Duodenal mucosa (tissue), 2 donors: ENCODE measurements around the gene NAIF1.

Source experiments
- H3K27ac ChIP-seq: one replicate; pipeline ENCODE4 v1.7.0; 2013; ENCODE audit warnings: low read depth, low read length
- H3K27me3 ChIP-seq, 2 donors: one replicate each; pipeline ENCODE4 v1.7.0; 2013; ENCODE audit warnings: low read length in 2 of 2, control low read depth in 1 of 2; ENCODE audit not compliant: insufficient read depth in 2 of 2, control insufficient read depth in 1 of 2
- H3K36me3 ChIP-seq, 2 donors: one replicate each; pipeline ENCODE4 v1.7.0; 2013; ENCODE audit warnings: low read length in 2 of 2, control low read depth in 1 of 2; ENCODE audit not compliant: insufficient read depth in 2 of 2, control insufficient read depth in 1 of 2
- H3K4me1 ChIP-seq, 2 donors: one replicate each; pipeline ENCODE4 v1.7.0; 2013; ENCODE audit warnings: low read length in 2 of 2, control low read depth in 1 of 2; ENCODE audit not compliant: insufficient read depth in 2 of 2, control insufficient read depth in 1 of 2
- H3K4me3 ChIP-seq, 2 donors: one replicate each; pipeline ENCODE4 v1.7.0; 2013; ENCODE audit warnings: low read length in 2 of 2, low read depth in 1 of 2
- H3K9ac ChIP-seq, 2 donors: one replicate each; pipeline ENCODE4 v1.7.0; 2013; ENCODE audit warnings: low read length in 2 of 2, low read depth in 1 of 2
- H3K9me3 ChIP-seq, 2 donors: one replicate each; pipeline ENCODE4 v1.7.0; 2013; ENCODE audit warnings: low read length in 2 of 2, control low read depth in 1 of 2; ENCODE audit not compliant: control insufficient read depth in 1 of 2

Gene NAIF1

GRCh38 chr9:128059365-128059983 is 7.6 kb downstream of the NAIF1 start:
- Histone ChIP-seq H3K4me1 (peaks cover 7 to 16% of the 10 kb centered on the region in 2 donors), H3K36me3 (peaks cover 8 to 21% of the 10 kb centered on the region in 2 donors), H3K27ac (no peak overlapping the region), H3K9me3 (no peaks in the 10 kb centered on the region), H3K4me3 (no peak overlapping the region), H3K27me3 (no peaks in the 10 kb centered on the region), H3K9ac (no peak overlapping the region)

DNA sequence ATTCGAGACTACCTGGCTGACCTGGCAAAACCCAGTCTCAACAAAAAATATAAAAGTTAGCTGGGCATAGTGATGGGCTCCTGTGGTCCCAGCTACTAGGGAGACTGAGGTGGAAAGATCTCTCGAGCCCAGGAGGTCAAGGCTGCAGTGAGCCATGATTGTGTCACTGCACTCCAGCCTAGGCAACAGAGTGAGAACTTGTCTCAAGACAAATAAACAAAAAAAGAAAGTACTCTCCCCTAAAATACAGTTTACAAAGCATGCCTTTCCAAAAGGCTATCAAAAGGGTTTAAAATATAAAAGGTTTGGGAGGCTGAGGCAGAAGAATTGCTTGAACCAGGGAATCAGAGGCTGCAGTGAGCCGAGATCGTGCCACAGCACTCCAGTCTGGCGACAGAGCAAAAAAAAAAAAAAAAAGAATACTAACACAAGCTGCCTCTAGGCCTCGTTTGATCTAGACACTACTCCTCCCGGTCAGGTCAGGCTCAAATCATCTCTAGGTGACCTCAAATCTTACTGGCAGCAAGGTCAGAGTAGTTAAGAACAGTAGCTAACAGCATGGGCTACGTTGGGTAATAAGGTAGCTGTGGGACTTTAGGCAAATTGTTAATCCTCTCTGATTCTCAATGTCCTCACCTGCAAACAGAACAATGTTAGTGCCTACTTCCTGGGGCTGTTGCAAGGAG is 9.3 kb downstream of the NAIF1 start:
- peaks cover 7 to 16% of the 10 kb centered on the region in 2 donors for H3K4me1 ChIP-seq
- H3K4me3 ChIP-seq: no peak overlapping the region
- H3K36me3 ChIP-seq: peaks cover 6 to 12% of the 10 kb centered on the region in 2 donors
- H3K27ac ChIP-seq: no peak overlapping the region
- H3K9me3 ChIP-seq: no peaks in the 10 kb centered on the region
- H3K9ac ChIP-seq: no peak overlapping the region
- H3K27me3 ChIP-seq: no peaks in the 10 kb centered on the region

DNA sequence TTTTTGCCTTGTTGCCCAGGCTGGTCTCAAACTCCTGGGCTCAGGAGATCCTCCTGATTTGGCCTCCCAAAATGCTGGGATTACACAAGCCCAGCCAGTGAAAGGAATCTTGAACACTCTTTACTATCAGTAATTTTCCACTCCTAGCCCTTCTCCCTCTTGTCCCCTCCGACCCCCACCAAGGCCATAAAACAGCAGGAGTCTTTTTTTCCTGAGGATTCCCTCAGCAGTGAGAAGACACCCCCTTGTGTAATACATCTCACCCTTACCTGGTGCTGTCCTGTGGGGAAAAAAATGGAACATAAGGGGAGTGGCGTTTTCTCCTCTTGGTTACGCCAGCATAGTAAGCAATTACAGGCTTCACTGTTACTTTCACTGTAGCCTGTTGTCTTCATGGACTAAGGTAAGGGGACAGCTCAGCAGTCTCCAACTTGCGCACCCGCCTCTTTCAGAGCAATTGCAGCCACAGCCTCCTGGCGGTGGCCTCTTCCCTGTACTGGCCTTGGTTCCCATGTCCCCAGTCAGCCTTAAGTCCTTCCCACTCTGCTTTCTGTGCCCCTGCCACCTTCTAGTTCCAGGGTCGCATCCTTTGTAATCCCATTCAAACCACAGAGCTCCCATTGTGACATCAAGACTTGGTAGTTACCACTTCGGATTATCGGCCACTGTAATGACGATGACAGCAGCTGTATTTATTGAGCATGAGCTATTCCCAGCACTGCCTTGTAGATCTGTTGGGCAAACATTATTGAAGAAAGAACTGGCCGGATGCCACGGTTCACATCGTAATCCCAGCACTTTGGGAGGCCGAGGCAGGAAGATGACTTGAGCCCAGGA is 10.0 kb downstream of the NAIF1 start:
- Histone ChIP-seq H3K9ac (peak overlapping the region in 1 of 2 donors; percentile 8), H3K27me3 (no peaks in the 10 kb centered on the region), H3K4me3 (no peak overlapping the region), H3K27ac (no peak overlapping the region), H3K4me1 (peaks cover 9 to 19% of the 10 kb centered on the region in 2 donors), H3K9me3 (no peaks in the 10 kb centered on the region), H3K36me3 (peaks cover 0 to 4% of the 10 kb centered on the region in 2 donors)

- Histone ChIP-seq H3K36me3 (no peaks in the 10 kb centered on the region), H3K9me3 (no peaks in the 10 kb centered on the region), H3K4me3 (no peak overlapping the region), H3K9ac (no peak overlapping the region), H3K27me3 (no peaks in the 10 kb centered on the region), H3K4me1 (peaks cover 16 to 20% of the 10 kb centered on the region in 2 donors), H3K27ac (peak overlapping the region; percentile 15)
Measured at GRCh38 chr9:128056086-128056485, 11.0 kb downstream of the NAIF1 start.

GRCh38 chr9:128055344-128056040 is 11.6 kb downstream of the NAIF1 start:
- no peaks in the 10 kb centered on the region for H3K36me3 ChIP-seq
- peaks cover 18 to 20% of the 10 kb centered on the region in 2 donors for H3K4me1 ChIP-seq
- H3K27ac ChIP-seq: no peak overlapping the region
- no peaks in the 10 kb centered on the region for H3K27me3 ChIP-seq
- no peaks in the 10 kb centered on the region for H3K9me3 ChIP-seq
- no peak overlapping the region for H3K9ac ChIP-seq
- no peak overlapping the region for H3K4me3 ChIP-seq

DNA sequence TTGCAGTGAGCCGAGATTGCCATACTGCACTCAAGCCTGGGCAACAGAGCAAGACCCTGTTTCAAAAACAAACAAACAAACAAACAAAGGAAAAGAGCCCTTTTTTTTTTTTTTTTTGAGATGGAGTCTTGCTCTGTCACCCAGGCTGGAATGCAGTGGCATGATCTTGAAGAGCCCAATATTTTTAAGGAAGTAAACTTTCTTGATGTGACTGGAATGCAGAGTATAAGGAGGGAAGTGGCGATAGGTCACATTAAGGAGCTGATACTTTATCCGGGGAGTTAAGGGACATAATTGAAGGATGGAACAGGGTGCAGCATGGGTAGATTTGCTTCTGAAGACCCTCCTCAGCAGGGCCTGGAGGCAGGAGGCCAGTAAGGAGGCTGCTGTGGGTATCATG is 13.0 kb downstream of the NAIF1 start:
- Histone ChIP-seq H3K36me3 (no peaks in the 10 kb centered on the region), H3K27me3 (no peaks in the 10 kb centered on the region), H3K4me1 (peaks cover 18 to 20% of the 10 kb centered on the region in 2 donors), H3K27ac (no peak overlapping the region), H3K9ac (no peak overlapping the region), H3K9me3 (no peaks in the 10 kb centered on the region), H3K4me3 (no peak overlapping the region)

DNA sequence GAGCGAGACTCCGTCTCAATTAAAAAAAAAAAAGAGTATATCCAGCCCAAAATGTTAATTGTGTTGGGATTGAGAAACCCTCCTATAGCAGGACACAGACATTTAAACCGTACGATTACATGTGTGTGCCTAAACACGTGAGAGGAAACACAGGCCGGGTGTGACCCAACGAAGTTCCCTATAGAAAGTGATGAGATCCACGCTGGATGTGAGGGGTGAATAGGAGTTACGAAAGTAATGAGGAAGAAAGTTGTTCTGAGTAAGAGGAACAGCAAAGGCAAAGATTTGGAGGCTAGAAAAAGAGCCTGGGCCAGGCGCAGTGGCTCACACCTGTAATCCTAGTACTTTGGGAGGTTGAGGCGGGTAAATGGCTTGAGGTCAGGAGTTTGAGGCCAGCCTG is 13.6 kb downstream of the NAIF1 start:
- no peak overlapping the region for H3K9ac ChIP-seq
- no peaks in the 10 kb centered on the region for H3K36me3 ChIP-seq
- H3K4me3 ChIP-seq: no peak overlapping the region
- H3K9me3 ChIP-seq: no peaks in the 10 kb centered on the region
- peaks cover 18 to 20% of the 10 kb centered on the region in 2 donors for H3K4me1 ChIP-seq
- H3K27me3 ChIP-seq: no peaks in the 10 kb centered on the region
- no peak overlapping the region for H3K27ac ChIP-seq

DNA sequence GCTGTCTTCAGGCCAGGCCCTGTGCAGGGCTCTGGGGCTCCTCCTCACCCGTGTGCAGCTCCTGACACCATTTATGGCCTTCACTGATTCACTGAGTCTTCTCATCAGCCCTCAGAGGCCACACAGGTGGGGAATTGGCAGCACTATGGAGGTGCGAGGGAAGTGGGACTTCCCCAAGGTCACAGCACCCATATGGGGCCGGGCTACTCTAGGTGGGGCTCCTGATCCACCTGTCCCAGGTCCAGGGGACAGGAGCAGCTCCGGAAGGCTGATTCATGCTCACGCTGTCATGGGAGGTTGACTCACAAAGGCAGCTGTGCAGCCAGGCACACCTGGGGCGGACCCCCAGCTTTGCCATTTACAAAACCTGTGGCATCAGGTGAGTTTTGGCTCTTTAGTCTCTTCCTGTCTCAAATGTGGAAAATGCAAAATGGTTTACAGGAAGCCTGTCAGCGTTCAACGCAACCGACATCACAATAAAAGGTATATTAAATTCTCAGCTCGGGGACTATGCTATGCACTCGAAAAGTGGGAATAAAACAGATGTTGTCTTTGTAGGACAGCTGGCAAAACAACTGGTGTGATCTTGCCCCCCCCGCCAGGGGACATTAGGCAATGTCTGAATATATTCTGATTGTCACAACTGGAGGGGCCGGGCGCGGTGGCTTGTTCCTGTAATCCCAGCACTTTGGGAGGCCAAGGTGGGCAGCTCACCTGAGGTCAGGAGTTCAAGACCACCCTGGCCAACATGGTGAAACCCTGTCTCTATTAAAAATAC is 15.0 kb downstream of the NAIF1 start:
- H3K9ac ChIP-seq: no peak overlapping the region
- no peak overlapping the region for H3K27ac ChIP-seq
- no peaks in the 10 kb centered on the region for H3K9me3 ChIP-seq
- H3K27me3 ChIP-seq: no peaks in the 10 kb centered on the region
- H3K36me3 ChIP-seq: no peaks in the 10 kb centered on the region
- no peak overlapping the region for H3K4me3 ChIP-seq
- H3K4me1 ChIP-seq: peaks cover 15 to 20% of the 10 kb centered on the region in 2 donors

DNA sequence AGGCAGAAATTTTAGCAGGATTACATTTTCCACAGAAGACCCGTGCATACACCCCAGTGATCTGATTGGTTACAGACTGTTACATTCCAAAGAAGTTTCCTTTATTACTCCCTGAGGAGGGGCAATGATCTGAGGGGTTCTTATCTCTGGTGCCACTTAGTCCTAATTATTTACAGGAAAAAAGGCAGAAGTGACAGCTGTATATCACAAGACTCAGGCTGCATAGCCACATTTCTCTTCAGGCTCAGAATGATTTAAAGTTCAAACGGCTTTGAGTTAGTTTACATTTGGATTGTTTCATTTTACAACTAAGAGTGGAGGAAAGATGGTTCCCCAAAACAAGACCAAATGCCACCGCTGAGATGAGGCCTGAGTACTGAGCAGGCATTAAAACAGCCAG is 17.3 kb downstream of the NAIF1 start:
- H3K27ac ChIP-seq: no peak overlapping the region

More for the DNA sequence above, 17.3 kb downstream of the NAIF1 start:
- no peaks in the 10 kb centered on the region for H3K27me3 ChIP-seq
- H3K4me1 ChIP-seq: peaks cover 9 to 11% of the 10 kb centered on the region in 2 donors
- H3K36me3 ChIP-seq: no peaks in the 10 kb centered on the region
- H3K9me3 ChIP-seq: no peaks in the 10 kb centered on the region
- peak overlapping the region in 1 of 2 donors; percentile 26 for H3K9ac ChIP-seq
- no peak overlapping the region for H3K4me3 ChIP-seq
